GM19467 (cell line): ENCODE data around the gene BEX3.
"Not testable (repeated sequence)": the region's sequence is repeated elsewhere in the genome, so short reads cannot be mapped to it uniquely, and the experiment has no call there.

Source experiments
- ATAC-seq: cut with Tn5 transposase; IDR thresholded peaks from one replicate; pipeline ENCODE4 v1.9.1; 2021; ENCODE audit warnings: mild to moderate bottlenecking, moderate library complexity; ENCODE audit not compliant: unreplicated experiment

Gene BEX3

GRCh38 chrX:103376118-103376978 lies at the start of gene BEX3:
Gene BEX3 (plus strand): TSS chrX:103376538. CDS start chrX:103377522, 984 bp downstream.
- no peak for ATAC-seq

- ATAC-seq = no peak
Measured at GRCh38 chrX:103329991-103330390, 46.3 kb upstream of the BEX3 start, which contains the start of gene TCEAL7. Gene TCEAL7 (plus strand): TSS chrX:103330239. CDS start chrX:103331404, 1,165 bp downstream.

- no peak for ATAC-seq
Measured at GRCh38 chrX:103330681-103331288, 45.6 kb upstream of the BEX3 start.

GRCh38 chrX:103338663-103339062 lies 37.7 kb upstream of the BEX3 start:
- ATAC-seq = no peak

- ATAC-seq = peak; percentile 63
Measured at GRCh38 chrX:103343105-103343504, 33.2 kb upstream of the BEX3 start.

- ATAC-seq = no peak
Measured at GRCh38 chrX:103344606-103345005, 31.7 kb upstream of the BEX3 start.

GRCh38 chrX:103347682-103348397 lies 28.5 kb upstream of the BEX3 start:
- no peak for ATAC-seq

- no peak for ATAC-seq
Measured at GRCh38 chrX:103356130-103356798, 20.1 kb upstream of the BEX3 start, which contains the start of gene TCEAL9. Gene TCEAL9 (plus strand): TSS chrX:103356506. CDS start chrX:103357685, 1,179 bp downstream.

- no peak for ATAC-seq
Measured at GRCh38 chrX:103356858-103357257, 19.5 kb upstream of the BEX3 start.

- no peak for ATAC-seq
Measured at GRCh38 chrX:103357871-103358270, 18.5 kb upstream of the BEX3 start.

GRCh38 chrX:103359605-103360004 lies 16.7 kb upstream of the BEX3 start:
- not testable (repeated sequence) for ATAC-seq

- no peak for ATAC-seq
Measured at GRCh38 chrX:103360092-103360491, 16.2 kb upstream of the BEX3 start.

GRCh38 chrX:103360916-103361315 lies 15.4 kb upstream of the BEX3 start:
- no peak for ATAC-seq

GRCh38 chrX:103361798-103362197 lies 14.5 kb upstream of the BEX3 start:
- no peak for ATAC-seq

- ATAC-seq = no peak
Measured at GRCh38 chrX:103362474-103362873, 13.9 kb upstream of the BEX3 start.

- ATAC-seq = no peak
Measured at GRCh38 chrX:103363046-103363445, 13.3 kb upstream of the BEX3 start.

GRCh38 chrX:103367502-103367901 lies 8.8 kb upstream of the BEX3 start:
- ATAC-seq = no peak

- no peak for ATAC-seq
Measured at GRCh38 chrX:103369479-103369878, 6.9 kb upstream of the BEX3 start.

GRCh38 chrX:103372886-103373285 lies 3.5 kb upstream of the BEX3 start:
- no peak for ATAC-seq

GRCh38 chrX:103373581-103373980 lies 2.8 kb upstream of the BEX3 start:
- ATAC-seq = no peak

- ATAC-seq = no peak
Measured at GRCh38 chrX:103376979-103377324, 614 bp downstream of the BEX3 start.
